A549 (cell line): ENCODE measurements around the gene AGBL2. TPM values are rescaled to one million over a fixed set of nuclear protein-coding genes. Genes with fewer than 3 reads are reported as not detected.

ENCODE experiments used
- ATAC-seq, 2 experiments: fragments of 200-7000 bp in 1 of 2; fragments of >200 bp in 1 of 2; cut with Nextera tagmentation in 1 of 2; cut with Tn5 transposase in 1 of 2; 3 replicates each; pipeline versions ENCODE4 v1.8.0 to v1.9.1; 2018 to 2020; ENCODE audit warnings: mild to moderate bottlenecking in 1 of 2, moderate library complexity in 1 of 2
- CTCF ChIA-PET: fragments of 300-600 bp; sonication (Branson Sonifier 250); formaldehyde crosslinking; extraction: SDS; loops from one replicate; lab custom pipeline; 2021; ENCODE audit warnings: antibody characterized with exemption, inconsistent platforms; lab: Yijun Ruan, JAX
- POLR2A ChIA-PET: fragments of 350-600 bp; formaldehyde crosslinking; extraction: SDS; loops from one replicate; lab custom pipeline; 2021; ENCODE audit warnings: antibody characterized with exemption, inconsistent platforms; lab: Yijun Ruan, JAX
- DNase-seq, 2 experiments: peaks; one replicate each; pipeline versions ENCODE4 v3.0.0 to v3.0.0-alpha.2; 2011 to 2016; ENCODE audit warnings: low read depth in 1 of 2, low spot score in 1 of 2
- FAIRE-seq: peaks from 2 replicates; lab custom pipeline; 2011; peaks lifted over from hg19 to GRCh38; lab: Jason Lieb, UNC
- H3K27ac ChIP-seq, 2 experiments: fragments of >200 bp; sonication (Bioruptor Twin); formaldehyde crosslinking; 3 replicates each; pipeline ENCODE4 v1.5.1; 2016 to 2017
- H3K4me1 ChIP-seq: fragments of >200 bp; sonication (Bioruptor Twin); formaldehyde crosslinking; 3 replicates; pipeline ENCODE4 v1.6.1; 2016
- H3K4me2 ChIP-seq: fragments of >200 bp; sonication (Bioruptor Twin); formaldehyde crosslinking; 3 replicates; pipeline ENCODE4 v1.6.1; 2016
- H3K4me3 ChIP-seq: fragments of >200 bp; sonication (Bioruptor Twin); formaldehyde crosslinking; 3 replicates; pipeline ENCODE4 v1.5.1; 2016
- H3K9me3 ChIP-seq: fragments of >200 bp; sonication (Bioruptor Twin); formaldehyde crosslinking; 3 replicates; pipeline ENCODE4 v1.6.1; 2016
- CHD2 ChIP-seq: fragments of 150-350 bp; IDR thresholded peaks from 2 replicates; pipeline ENCODE4 v1.6.1; 2014; ENCODE audit warnings: low read length; ENCODE audit not compliant: partially characterized antibody
- EHF ChIP-seq: fragments of 250-450 bp; sonication (Bioruptor Pico); IDR thresholded peaks from 2 replicates; pipeline ENCODE4 v1.5.0; 2020; ENCODE audit warnings: mild to moderate bottlenecking
- EHMT2 ChIP-seq: fragments of 200-600 bp; sonication (generic); IDR thresholded peaks from 2 replicates; pipeline ENCODE4 v1.6.1; 2016; ENCODE audit warnings: antibody characterized with exemption, low read depth, mild to moderate bottlenecking, moderate library complexity
- FOXS1 ChIP-seq: fragments of 250-450 bp; sonication (Bioruptor Pico); IDR thresholded peaks from 2 replicates; pipeline ENCODE4 v1.5.0; 2020; ENCODE audit warnings: mild to moderate bottlenecking, moderate library complexity
- GATA3 ChIP-seq: IDR thresholded peaks from 2 replicates; pipeline ENCODE4 v1.6.1; 2012; ENCODE audit warnings: borderline replicate concordance
- HOXA7 ChIP-seq: fragments of 250-450 bp; sonication (Bioruptor Pico); IDR thresholded peaks from 2 replicates; pipeline ENCODE4 v1.5.0; 2020; ENCODE audit warnings: mild to moderate bottlenecking, moderate library complexity
- JUN ChIP-seq, 2 experiments: fragments of >200 bp; sonication (Bioruptor Twin); formaldehyde crosslinking; IDR thresholded peaks; 2 replicates in 1 of 2; 3 replicates in 1 of 2; pipeline ENCODE4 v1.6.1; 2016 to 2017
- KDM1A ChIP-seq: fragments of 200-600 bp; sonication (generic); IDR thresholded peaks from 2 replicates; pipeline ENCODE4 v1.6.1; 2016; ENCODE audit warnings: low read depth, mild to moderate bottlenecking
- KDM5A ChIP-seq: fragments of 200-600 bp; sonication (generic); IDR thresholded peaks from 2 replicates; pipeline ENCODE4 v1.6.1; 2016; ENCODE audit warnings: antibody characterized with exemption, mild to moderate bottlenecking
- MYC ChIP-seq: IDR thresholded peaks from 2 replicates; pipeline ENCODE4 v1.6.1; 2012; ENCODE audit warnings: mild to moderate bottlenecking, inconsistent platforms, low read length, improper control_type of control experiment, borderline replicate concordance
- NR3C1 ChIP-seq: fragments of >200 bp; sonication (Bioruptor Twin); formaldehyde crosslinking; IDR thresholded peaks from 3 replicates; pipeline ENCODE4 v1.6.1; 2017
- POLR2A ChIP-seq: IDR thresholded peaks from 2 replicates; pipeline ENCODE4 v1.6.1; 2012; ENCODE audit warnings: mild to moderate bottlenecking, low read length
- TFCP2L1 ChIP-seq: fragments of 250-450 bp; sonication (Bioruptor Pico); IDR thresholded peaks from 2 replicates; pipeline ENCODE4 v1.5.0; 2021; ENCODE audit warnings: mild to moderate bottlenecking
- ZFP36 ChIP-seq: fragments of 450-650 bp; IDR thresholded peaks from 2 replicates; pipeline ENCODE4 v1.6.1; 2014; ENCODE audit warnings: borderline replicate concordance; ENCODE audit not compliant: partially characterized antibody
- ZSCAN20 ChIP-seq: fragments of 250-450 bp; sonication (Bioruptor Pico); IDR thresholded peaks from 2 replicates; pipeline ENCODE4 v1.8.0; 2022; ENCODE audit warnings: mild to moderate bottlenecking, moderate library complexity
- WGBS: methylation state at CpG from one replicate; pipeline ENCODE4 v1.1.6; 2017; ENCODE audit errors: missing lambda C conversion rate; 5-methylcytosine and 5-hydroxymethylcytosine counted together
- polyA plus RNA-seq, 4 experiments: library from polyadenylated mRNA; depleted of rRNA in 3 of 4; stranded (reverse); fragments of >200 nt; fragmentation: RNase III in 1 of 4; extraction: RNeasy Plus Mini Kit Qiagen cat#74134 plus additional on column Dnase treatment in 1 of 4; gene quantifications; 2 replicates in 3 of 4; 3 replicates in 1 of 4; pipeline ENCODE4 v1.2.3, GENCODE V29; 2011 to 2017
- TF ChIP-seq, protein P1 (sequence below): fragments of 200-600 bp; sonication (generic); IDR thresholded peaks from 2 replicates; pipeline ENCODE4 v1.6.1; 2016; ENCODE audit warnings: antibody characterized with exemption, mild to moderate bottlenecking, moderate library complexity
- TF ChIP-seq, protein P2 (sequence below): fragments of >200 bp; sonication (Bioruptor Twin); formaldehyde crosslinking; IDR thresholded peaks from 2 replicates; pipeline ENCODE4 v1.6.1; 2016
- TF ChIP-seq, protein P3 (sequence below): fragments of 250-450 bp; sonication (Bioruptor Pico); IDR thresholded peaks from 2 replicates; pipeline ENCODE4 v1.5.0; 2020; ENCODE audit warnings: low read depth, mild to moderate bottlenecking, moderate library complexity
- TF ChIP-seq, protein P4 (sequence below): IDR thresholded peaks from 2 replicates; pipeline ENCODE4 v1.6.1; 2012; ENCODE audit warnings: low read depth, borderline replicate concordance
- TF ChIP-seq, protein P5 (sequence below): fragments of 150-350 bp; IDR thresholded peaks from 2 replicates; pipeline ENCODE4 v1.6.1; 2014; ENCODE audit warnings: low read depth, mild to moderate bottlenecking, low read length
- TF ChIP-seq, protein P6 (sequence below): fragments of 450-650 bp; IDR thresholded peaks from 2 replicates; pipeline ENCODE4 v1.6.1; 2014; ENCODE audit warnings: antibody characterized with exemption

AGBL2 gene
- polyA plus RNA-seq, 2 of the 4 experiments (the other 2 are of a cell fraction), result 1.9 to 7.4 TPM

DNA sequence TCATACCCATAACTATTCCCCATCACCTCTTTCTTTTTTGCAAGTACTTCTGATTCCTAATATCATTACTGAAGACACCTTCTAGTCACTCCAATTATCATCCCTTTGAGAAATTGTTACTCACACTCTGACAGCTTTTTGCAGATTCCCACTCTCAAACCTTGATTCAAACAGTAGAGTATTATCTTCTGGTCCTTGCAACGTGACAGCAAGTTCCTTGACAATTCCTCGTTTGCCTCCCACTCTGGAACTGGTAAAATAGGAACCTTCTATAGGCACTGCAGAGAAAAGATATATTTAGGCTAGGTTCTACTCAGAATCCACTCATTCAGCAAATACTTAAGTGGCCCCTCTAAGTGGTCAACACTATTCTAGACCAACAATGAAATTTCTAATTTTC, 23.2 kb downstream of the AGBL2 start:
- H3K27ac ChIP-seq, result no peak overlapping the region
- CTCF ChIA-PET, result no interaction called here
- no peak overlapping the region for H3K4me2 ChIP-seq
- no peak overlapping the region for H3K4me3 ChIP-seq
- ATAC-seq, result no peak
- H3K9me3 ChIP-seq, result no peaks in the 10 kb centered on the region
- FAIRE-seq, result no peak
- WGBS, result 26% methylated on average over 2 of the region's 2 CpGs
- POLR2A ChIA-PET, result no interaction called here
- TF ChIP-seq, protein P1, sequence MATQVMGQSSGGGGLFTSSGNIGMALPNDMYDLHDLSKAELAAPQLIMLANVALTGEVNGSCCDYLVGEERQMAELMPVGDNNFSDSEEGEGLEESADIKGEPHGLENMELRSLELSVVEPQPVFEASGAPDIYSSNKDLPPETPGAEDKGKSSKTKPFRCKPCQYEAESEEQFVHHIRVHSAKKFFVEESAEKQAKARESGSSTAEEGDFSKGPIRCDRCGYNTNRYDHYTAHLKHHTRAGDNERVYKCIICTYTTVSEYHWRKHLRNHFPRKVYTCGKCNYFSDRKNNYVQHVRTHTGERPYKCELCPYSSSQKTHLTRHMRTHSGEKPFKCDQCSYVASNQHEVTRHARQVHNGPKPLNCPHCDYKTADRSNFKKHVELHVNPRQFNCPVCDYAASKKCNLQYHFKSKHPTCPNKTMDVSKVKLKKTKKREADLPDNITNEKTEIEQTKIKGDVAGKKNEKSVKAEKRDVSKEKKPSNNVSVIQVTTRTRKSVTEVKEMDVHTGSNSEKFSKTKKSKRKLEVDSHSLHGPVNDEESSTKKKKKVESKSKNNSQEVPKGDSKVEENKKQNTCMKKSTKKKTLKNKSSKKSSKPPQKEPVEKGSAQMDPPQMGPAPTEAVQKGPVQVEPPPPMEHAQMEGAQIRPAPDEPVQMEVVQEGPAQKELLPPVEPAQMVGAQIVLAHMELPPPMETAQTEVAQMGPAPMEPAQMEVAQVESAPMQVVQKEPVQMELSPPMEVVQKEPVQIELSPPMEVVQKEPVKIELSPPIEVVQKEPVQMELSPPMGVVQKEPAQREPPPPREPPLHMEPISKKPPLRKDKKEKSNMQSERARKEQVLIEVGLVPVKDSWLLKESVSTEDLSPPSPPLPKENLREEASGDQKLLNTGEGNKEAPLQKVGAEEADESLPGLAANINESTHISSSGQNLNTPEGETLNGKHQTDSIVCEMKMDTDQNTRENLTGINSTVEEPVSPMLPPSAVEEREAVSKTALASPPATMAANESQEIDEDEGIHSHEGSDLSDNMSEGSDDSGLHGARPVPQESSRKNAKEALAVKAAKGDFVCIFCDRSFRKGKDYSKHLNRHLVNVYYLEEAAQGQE, result no peak
- TF ChIP-seq ZSCAN20 (CRISPR knock-in tag), result no peak
- no peak for TF ChIP-seq JUN (IDR thresholded peaks at IDR 0.05)
- no peak for TF ChIP-seq EHF (CRISPR knock-in tag)
- TF ChIP-seq NR3C1, result no peak
- no peak for TF ChIP-seq TFCP2L1
- TF ChIP-seq, protein P2, sequence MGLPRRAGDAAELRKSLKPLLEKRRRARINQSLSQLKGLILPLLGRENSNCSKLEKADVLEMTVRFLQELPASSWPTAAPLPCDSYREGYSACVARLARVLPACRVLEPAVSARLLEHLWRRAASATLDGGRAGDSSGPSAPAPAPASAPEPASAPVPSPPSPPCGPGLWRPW, result no peak
- no peak for TF ChIP-seq ZFP36
- TF ChIP-seq KDM5A, result no peak
- TF ChIP-seq CHD2, result no peak
- TF ChIP-seq, protein P3, sequence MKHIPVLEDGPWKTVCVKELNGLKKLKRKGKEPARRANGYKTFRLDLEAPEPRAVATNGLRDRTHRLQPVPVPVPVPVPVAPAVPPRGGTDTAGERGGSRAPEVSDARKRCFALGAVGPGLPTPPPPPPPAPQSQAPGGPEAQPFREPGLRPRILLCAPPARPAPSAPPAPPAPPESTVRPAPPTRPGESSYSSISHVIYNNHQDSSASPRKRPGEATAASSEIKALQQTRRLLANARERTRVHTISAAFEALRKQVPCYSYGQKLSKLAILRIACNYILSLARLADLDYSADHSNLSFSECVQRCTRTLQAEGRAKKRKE (CRISPR knock-in tag), result no peak
- no peak for TF ChIP-seq MYC
- no peak for TF ChIP-seq POLR2A
- H3K4me1 ChIP-seq, result no peaks in the 10 kb centered on the region
- no peak for DNase-seq

DNA sequence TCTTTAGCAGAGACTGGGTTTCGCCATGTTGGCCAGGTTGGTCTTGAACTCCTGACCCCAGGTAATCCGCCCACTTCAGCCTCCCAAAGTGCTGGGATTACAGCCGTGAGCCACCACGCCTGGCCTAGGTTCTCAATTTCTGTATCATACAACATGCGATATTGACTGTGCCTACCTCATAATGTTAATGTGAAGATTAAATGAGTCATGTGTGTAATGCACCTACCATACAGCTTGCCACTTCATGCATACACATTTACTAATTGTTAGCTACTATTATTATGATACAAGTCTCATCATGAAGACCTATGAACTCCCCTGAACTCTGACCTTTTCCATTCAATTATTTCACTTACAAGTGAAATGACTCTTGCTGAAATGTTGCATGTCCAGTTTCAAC, 25.7 kb downstream of the AGBL2 start:
- 92% methylated on average over 5 of the region's 5 CpGs for WGBS
- DNase-seq, result no peak
- POLR2A ChIA-PET, result no interaction called here
- FAIRE-seq, result no peak
- H3K4me2 ChIP-seq, result no peak overlapping the region
- no peak for TF ChIP-seq GATA3
- no peak for TF ChIP-seq ZSCAN20 (CRISPR knock-in tag)
- TF ChIP-seq, protein P4, sequence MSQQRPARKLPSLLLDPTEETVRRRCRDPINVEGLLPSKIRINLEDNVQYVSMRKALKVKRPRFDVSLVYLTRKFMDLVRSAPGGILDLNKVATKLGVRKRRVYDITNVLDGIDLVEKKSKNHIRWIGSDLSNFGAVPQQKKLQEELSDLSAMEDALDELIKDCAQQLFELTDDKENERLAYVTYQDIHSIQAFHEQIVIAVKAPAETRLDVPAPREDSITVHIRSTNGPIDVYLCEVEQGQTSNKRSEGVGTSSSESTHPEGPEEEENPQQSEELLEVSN, result no peak
- TF ChIP-seq, protein P5, sequence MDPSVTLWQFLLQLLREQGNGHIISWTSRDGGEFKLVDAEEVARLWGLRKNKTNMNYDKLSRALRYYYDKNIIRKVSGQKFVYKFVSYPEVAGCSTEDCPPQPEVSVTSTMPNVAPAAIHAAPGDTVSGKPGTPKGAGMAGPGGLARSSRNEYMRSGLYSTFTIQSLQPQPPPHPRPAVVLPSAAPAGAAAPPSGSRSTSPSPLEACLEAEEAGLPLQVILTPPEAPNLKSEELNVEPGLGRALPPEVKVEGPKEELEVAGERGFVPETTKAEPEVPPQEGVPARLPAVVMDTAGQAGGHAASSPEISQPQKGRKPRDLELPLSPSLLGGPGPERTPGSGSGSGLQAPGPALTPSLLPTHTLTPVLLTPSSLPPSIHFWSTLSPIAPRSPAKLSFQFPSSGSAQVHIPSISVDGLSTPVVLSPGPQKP, result no peak
- TF ChIP-seq, protein P6, sequence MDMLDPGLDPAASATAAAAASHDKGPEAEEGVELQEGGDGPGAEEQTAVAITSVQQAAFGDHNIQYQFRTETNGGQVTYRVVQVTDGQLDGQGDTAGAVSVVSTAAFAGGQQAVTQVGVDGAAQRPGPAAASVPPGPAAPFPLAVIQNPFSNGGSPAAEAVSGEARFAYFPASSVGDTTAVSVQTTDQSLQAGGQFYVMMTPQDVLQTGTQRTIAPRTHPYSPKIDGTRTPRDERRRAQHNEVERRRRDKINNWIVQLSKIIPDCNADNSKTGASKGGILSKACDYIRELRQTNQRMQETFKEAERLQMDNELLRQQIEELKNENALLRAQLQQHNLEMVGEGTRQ, result no peak
- TF ChIP-seq EHMT2, result no peak
- TF ChIP-seq CHD2, result no peak
- TF ChIP-seq, protein P1, result no peak
- no peak for TF ChIP-seq KDM1A
- TF ChIP-seq FOXS1, result no peak
- no peak for TF ChIP-seq HOXA7 (CRISPR knock-in tag)
- TF ChIP-seq, all 56 proteins: peak for 0
- H3K27ac ChIP-seq, result no peak overlapping the region
- no peak overlapping the region for H3K4me3 ChIP-seq
- CTCF ChIA-PET, result interaction anchor here (1.0 kb wide), 1 partner anchor 22 kb away, joined by 3 read pairs; no protein-coding TSS in a partner anchor
- ATAC-seq, result no peak
- no peaks in the 10 kb centered on the region for H3K4me1 ChIP-seq
- H3K9me3 ChIP-seq, result no peaks in the 10 kb centered on the region
